Bladder microvascular endothelial cell (primary cell): ENCODE data around the gene DNAJC2. TPM values are rescaled to one million over a fixed set of nuclear protein-coding genes. Genes with fewer than 3 reads are reported as not detected.

Experiments used
- total RNA-seq: library from RNA; depleted of rRNA; stranded (reverse); fragments of >200 nt; gene quantifications from 2 replicates; pipeline ENCODE4 v1.2.3, GENCODE V29; 2014

DNAJC2 gene
- total RNA-seq, result 9.4 and 15.1 TPM in 2 replicates

GRCh38 chr7:103344453-103345149 lies at the start of gene DNAJC2:
TSS of gene DNAJC2 (minus strand) at chr7:103344767. CDS start at chr7:103344622, 145 bp downstream.

GRCh38 chr7:103347507-103348267 lies 3.1 kb upstream of the DNAJC2 start, which contains the start of gene PSMC2:
TSS of gene PSMC2 (plus strand) at chr7:103347643. CDS start at chr7:103347712, 69 bp downstream.

DNA sequence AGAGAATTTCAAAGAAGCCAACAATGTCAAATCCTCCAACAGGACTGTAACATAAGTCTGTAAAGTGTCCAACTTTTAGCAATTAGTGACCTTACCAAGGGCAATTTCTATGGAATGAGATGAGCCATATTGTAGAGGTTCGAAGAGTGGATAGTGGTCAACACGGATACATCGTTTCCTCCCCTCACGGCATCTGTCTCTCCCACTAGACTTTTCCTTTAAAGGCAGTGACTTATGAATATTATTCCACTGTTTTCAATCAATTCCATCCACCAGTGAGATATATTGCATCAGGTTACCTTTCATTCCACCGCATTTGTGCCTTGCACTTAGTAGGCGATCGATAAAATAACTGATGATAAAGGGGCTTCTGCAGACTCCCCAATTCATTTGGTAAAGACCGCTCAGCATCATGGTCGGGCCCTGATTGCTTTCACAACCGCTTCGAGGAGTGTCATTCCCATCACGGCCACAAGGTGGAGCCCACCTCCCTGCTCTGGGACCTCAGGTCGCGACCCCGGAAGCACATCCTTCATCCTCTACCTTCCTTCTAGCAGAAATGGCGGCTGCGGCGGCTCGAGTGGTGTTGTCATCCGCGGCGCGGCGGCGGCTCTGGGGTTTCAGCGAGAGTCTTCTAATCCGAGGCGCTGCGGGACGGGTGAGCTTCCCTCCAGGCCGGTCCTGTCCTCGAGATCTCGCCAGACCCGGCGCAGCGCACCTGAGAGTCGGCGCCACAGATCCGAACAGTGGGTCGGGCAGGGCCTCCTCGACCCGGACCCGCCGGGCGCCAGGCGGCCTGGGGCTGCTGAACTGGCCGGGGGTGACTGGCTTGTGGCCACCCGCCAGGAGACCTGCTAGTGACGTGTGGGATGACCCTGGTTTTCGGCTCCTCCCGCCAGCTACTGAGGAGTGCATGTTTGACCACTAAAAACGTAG lies 47.4 kb downstream of the DNAJC2 start, which contains the start of gene PMPCB:
Gene PMPCB (plus strand): TSS at position 535 of the 936 bp plus-strand sequence. CDS start 25 bp downstream, at position 560.

Other genes with a start within 250 kb of the DNAJC2 start
- 2.4 and 6.2 TPM in 2 replicates for gene NAPEPLD, start 195.7 kb downstream of the DNAJC2 start, total RNA-seq
- 37.9 and 44.8 TPM in 2 replicates for gene PMPCB, start 47.3 kb downstream of the DNAJC2 start, total RNA-seq
- gene PSMC2, start 2.9 kb upstream of the DNAJC2 start, total RNA-seq, result 134 and 219 TPM in 2 replicates
- under 0.01 and 1.3 TPM in 2 replicates for gene SLC26A5, start 101.4 kb upstream of the DNAJC2 start, total RNA-seq